A549 (cell line): ENCODE data around the gene TMEM121B. TPM values are rescaled to one million over a fixed set of nuclear protein-coding genes. Genes with fewer than 3 reads are reported as not detected.

Experiments used
- ATAC-seq, 2 experiments: fragments of 200-7000 bp in 1 of 2; fragments of >200 bp in 1 of 2; cut with Nextera tagmentation in 1 of 2; cut with Tn5 transposase in 1 of 2; 3 replicates each; pipeline versions ENCODE4 v1.8.0 to v1.9.1; 2018 to 2020; ENCODE audit warnings: mild to moderate bottlenecking in 1 of 2, moderate library complexity in 1 of 2
- CTCF ChIA-PET: fragments of 300-600 bp; sonication (Branson Sonifier 250); formaldehyde crosslinking; extraction: SDS; loops from one replicate; lab custom pipeline; 2021; ENCODE audit warnings: antibody characterized with exemption, inconsistent platforms; lab: Yijun Ruan, JAX
- POLR2A ChIA-PET: fragments of 350-600 bp; formaldehyde crosslinking; extraction: SDS; loops from one replicate; lab custom pipeline; 2021; ENCODE audit warnings: antibody characterized with exemption, inconsistent platforms; lab: Yijun Ruan, JAX
- DNase-seq, 2 experiments: peaks; one replicate each; pipeline versions ENCODE4 v3.0.0 to v3.0.0-alpha.2; 2011 to 2016; ENCODE audit warnings: low read depth in 1 of 2, low spot score in 1 of 2
- FAIRE-seq: peaks from 2 replicates; lab custom pipeline; 2011; peaks lifted over from hg19 to GRCh38; lab: Jason Lieb, UNC
- H3K27ac ChIP-seq, 2 experiments: fragments of >200 bp; sonication (Bioruptor Twin); formaldehyde crosslinking; 3 replicates each; pipeline ENCODE4 v1.5.1; 2016 to 2017
- H3K4me1 ChIP-seq: fragments of >200 bp; sonication (Bioruptor Twin); formaldehyde crosslinking; 3 replicates; pipeline ENCODE4 v1.6.1; 2016
- H3K4me2 ChIP-seq: fragments of >200 bp; sonication (Bioruptor Twin); formaldehyde crosslinking; 3 replicates; pipeline ENCODE4 v1.6.1; 2016
- H3K4me3 ChIP-seq: fragments of >200 bp; sonication (Bioruptor Twin); formaldehyde crosslinking; 3 replicates; pipeline ENCODE4 v1.5.1; 2016
- H3K9me3 ChIP-seq: fragments of >200 bp; sonication (Bioruptor Twin); formaldehyde crosslinking; 3 replicates; pipeline ENCODE4 v1.6.1; 2016
- CEBPB ChIP-seq, 2 experiments: fragments of >200 bp in 1 of 2; sonication (Bioruptor Twin) in 1 of 2; formaldehyde crosslinking in 1 of 2; IDR thresholded peaks; 2 replicates each; pipeline ENCODE4 v1.6.1; 2012 to 2016
- CHD2 ChIP-seq: fragments of 150-350 bp; IDR thresholded peaks from 2 replicates; pipeline ENCODE4 v1.6.1; 2014; ENCODE audit warnings: low read length; ENCODE audit not compliant: partially characterized antibody
- CTCF ChIP-seq: fragments of >200 bp; sonication (Bioruptor Twin); formaldehyde crosslinking; IDR thresholded peaks from 3 replicates; pipeline ENCODE4 v1.5.1; 2016
- EHF ChIP-seq: fragments of 250-450 bp; sonication (Bioruptor Pico); IDR thresholded peaks from 2 replicates; pipeline ENCODE4 v1.5.0; 2020; ENCODE audit warnings: mild to moderate bottlenecking
- FOSB ChIP-seq: fragments of 250-450 bp; sonication (Bioruptor Pico); IDR thresholded peaks from 2 replicates; pipeline ENCODE4 v1.5.0; 2020; ENCODE audit warnings: mild to moderate bottlenecking, moderate library complexity
- GATA3 ChIP-seq: IDR thresholded peaks from 2 replicates; pipeline ENCODE4 v1.6.1; 2012; ENCODE audit warnings: borderline replicate concordance
- HOXB5 ChIP-seq: fragments of 250-450 bp; sonication (Bioruptor Pico); IDR thresholded peaks from 2 replicates; pipeline ENCODE4 v1.5.0; 2020; ENCODE audit warnings: mild to moderate bottlenecking, moderate library complexity
- JUN ChIP-seq, 2 experiments: fragments of >200 bp; sonication (Bioruptor Twin); formaldehyde crosslinking; IDR thresholded peaks; 2 replicates in 1 of 2; 3 replicates in 1 of 2; pipeline ENCODE4 v1.6.1; 2016 to 2017
- KDM5A ChIP-seq: fragments of 200-600 bp; sonication (generic); IDR thresholded peaks from 2 replicates; pipeline ENCODE4 v1.6.1; 2016; ENCODE audit warnings: antibody characterized with exemption, mild to moderate bottlenecking
- MAFK ChIP-seq: fragments of 450-650 bp; IDR thresholded peaks from 2 replicates; pipeline ENCODE4 v1.6.1; 2014; ENCODE audit not compliant: partially characterized antibody
- MAX ChIP-seq: IDR thresholded peaks from 2 replicates; pipeline ENCODE4 v1.6.1; 2012
- NPAS2 ChIP-seq: fragments of 250-450 bp; sonication (Bioruptor Pico); IDR thresholded peaks from 2 replicates; pipeline ENCODE4 v1.8.0; 2022; ENCODE audit warnings: mild to moderate bottlenecking, moderate library complexity, borderline replicate concordance
- NR3C1 ChIP-seq: fragments of >200 bp; sonication (Bioruptor Twin); formaldehyde crosslinking; IDR thresholded peaks from 3 replicates; pipeline ENCODE4 v1.6.1; 2017
- PBX3 ChIP-seq: IDR thresholded peaks from 2 replicates; pipeline ENCODE4 v1.6.1; 2012
- PHF8 ChIP-seq: fragments of 200-600 bp; sonication (generic); IDR thresholded peaks from 2 replicates; pipeline ENCODE4 v1.6.1; 2016; ENCODE audit warnings: low read depth, mild to moderate bottlenecking, antibody characterized with exemption, moderate library complexity, borderline replicate concordance
- RAD21 ChIP-seq, 2 experiments: fragments of >200 bp in 1 of 2; sonication (Bioruptor Twin) in 1 of 2; formaldehyde crosslinking in 1 of 2; IDR thresholded peaks in 1 of 2; conservative IDR thresholded peaks in 1 of 2; 2 replicates in 1 of 2; 3 replicates in 1 of 2; pipeline ENCODE4 v1.6.1; 2012 to 2018; ENCODE audit warnings: inconsistent platforms in 1 of 2
- RARB ChIP-seq: fragments of 250-450 bp; sonication (Bioruptor Pico); IDR thresholded peaks from 2 replicates; pipeline ENCODE4 v1.8.0; 2021; ENCODE audit warnings: mild to moderate bottlenecking, moderate library complexity
- RCOR1 ChIP-seq: fragments of 150-350 bp; IDR thresholded peaks from 2 replicates; pipeline ENCODE4 v1.6.1; 2014; ENCODE audit warnings: antibody characterized with exemption, low read length, low read depth
- SMC3 ChIP-seq: fragments of >200 bp; sonication (Bioruptor Twin); formaldehyde crosslinking; IDR thresholded peaks from 3 replicates; pipeline ENCODE4 v1.6.1; 2018; ENCODE audit warnings: inconsistent platforms
- SREBF2 ChIP-seq: fragments of 450-650 bp; IDR thresholded peaks from 2 replicates; pipeline ENCODE4 v1.6.1; 2014; ENCODE audit warnings: mild to moderate bottlenecking, moderate library complexity
- TFCP2L1 ChIP-seq: fragments of 250-450 bp; sonication (Bioruptor Pico); IDR thresholded peaks from 2 replicates; pipeline ENCODE4 v1.5.0; 2021; ENCODE audit warnings: mild to moderate bottlenecking
- WGBS: methylation state at CpG from one replicate; pipeline ENCODE4 v1.1.6; 2017; ENCODE audit errors: missing lambda C conversion rate; 5-methylcytosine and 5-hydroxymethylcytosine counted together
- polyA plus RNA-seq, 4 experiments: library from polyadenylated mRNA; depleted of rRNA in 3 of 4; stranded (reverse); fragments of >200 nt; fragmentation: RNase III in 1 of 4; extraction: RNeasy Plus Mini Kit Qiagen cat#74134 plus additional on column Dnase treatment in 1 of 4; gene quantifications; 2 replicates in 3 of 4; 3 replicates in 1 of 4; pipeline ENCODE4 v1.2.3, GENCODE V29; 2011 to 2017
- TF ChIP-seq, protein P1 (sequence below): fragments of >200 bp; sonication (Bioruptor Twin); formaldehyde crosslinking; IDR thresholded peaks from 3 replicates; pipeline ENCODE4 v1.6.1; 2016

The TMEM121B gene
- polyA plus RNA-seq, 2 of the 4 experiments (the other 2 are of a cell fraction), result 0.03 to 0.08 TPM

DNA sequence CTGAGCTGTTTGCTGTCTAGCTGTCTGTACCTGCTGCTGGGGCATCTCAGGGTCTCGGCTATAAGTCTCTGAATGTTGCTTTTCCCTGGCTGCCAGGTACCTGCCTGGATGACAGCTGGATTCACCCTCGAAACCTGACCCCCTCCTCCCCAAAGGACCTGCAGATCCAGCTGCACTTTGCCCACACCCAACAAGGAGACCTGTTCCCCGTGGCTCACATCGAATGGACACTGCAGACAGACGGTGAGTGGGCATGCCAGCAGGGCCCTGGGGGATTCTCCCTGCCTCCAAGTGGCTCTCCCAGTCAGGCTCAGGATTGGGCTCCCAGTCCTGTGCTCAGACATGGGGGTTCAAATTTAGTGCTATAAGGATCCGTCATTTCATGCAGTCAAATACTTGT is 23.5 kb downstream of the TMEM121B start (continued):
- TF ChIP-seq CTCF (no peak), KDM5A (no peak), FOSB (CRISPR knock-in tag) (no peak), PBX3 (no peak), MAX (no peak), NPAS2 (no peak)

DNA sequence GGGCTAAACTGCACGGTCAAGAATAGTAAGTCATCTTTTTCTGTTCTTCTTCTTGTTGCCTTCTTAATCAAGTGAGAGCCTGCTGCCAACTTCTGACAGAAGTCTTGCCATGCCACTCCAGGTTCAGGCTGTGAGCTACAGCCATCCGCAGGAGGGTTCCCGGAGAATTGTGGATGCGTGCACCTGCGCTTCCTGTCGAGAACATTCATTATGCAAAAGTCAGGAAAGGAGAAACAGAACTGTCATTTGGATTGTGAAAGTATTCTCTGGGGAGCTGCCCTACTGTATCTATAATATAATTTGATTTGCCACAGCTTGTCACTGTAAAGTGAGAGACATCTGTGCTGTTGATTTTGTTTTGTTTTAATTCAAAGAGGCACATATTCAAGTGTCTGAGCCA is 24.1 kb downstream of the TMEM121B start:
- Histone ChIP-seq H3K9me3 (no peaks in the 10 kb centered on the region), H3K4me1 (no peaks in the 10 kb centered on the region), H3K27ac (no peak overlapping the region), H3K4me2 (no peak overlapping the region), H3K4me3 (no peak overlapping the region)
- WGBS, result 93% methylated on average over 6 of the region's 6 CpGs
- CTCF ChIA-PET, result interaction anchor here (0.6 to 1.3 kb wide), 5 partner anchors 20 to 404 kb away, joined by 3 read pairs; no protein-coding TSS in a partner anchor
- POLR2A ChIA-PET, result no interaction called here
- DNase-seq (no peak), FAIRE-seq (no peak), ATAC-seq (no peak)
- TF ChIP-seq TFCP2L1 (CRISPR knock-in tag), result no peak
- TF ChIP-seq MAFK, result no peak
- TF ChIP-seq SREBF2, result no peak
- no peak for TF ChIP-seq NR3C1
- no peak for TF ChIP-seq JUN (IDR thresholded peaks at IDR 0.05)

DNA sequence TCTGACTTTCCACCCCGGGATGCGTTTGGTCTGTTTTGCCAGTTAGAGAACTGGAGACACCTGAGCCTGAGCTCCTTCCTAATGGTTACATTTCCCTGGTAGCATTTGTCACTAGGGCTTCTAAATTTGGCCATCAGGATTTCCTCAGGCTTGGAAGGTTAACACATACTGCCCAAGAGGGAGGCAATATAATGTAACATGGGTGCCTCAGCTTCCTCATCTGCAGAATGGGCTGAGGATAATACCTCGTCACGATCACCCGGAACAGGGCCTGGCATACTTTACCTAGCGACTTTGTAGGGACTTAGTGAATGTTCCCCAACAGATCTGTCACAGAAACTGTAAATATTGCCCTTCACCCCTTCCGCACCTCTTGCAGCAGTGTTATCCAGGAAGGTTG is 25.1 kb downstream of the TMEM121B start:
- no peak for DNase-seq
- CTCF ChIA-PET, result interaction anchor here (0.7 to 1.7 kb wide), 3 partner anchors 12 to 75 kb away, joined by 3 to 6 read pairs (median 3); no protein-coding TSS in a partner anchor
- POLR2A ChIA-PET, result no interaction called here
- H3K4me1 ChIP-seq, result no peaks in the 10 kb centered on the region
- no peaks in the 10 kb centered on the region for H3K9me3 ChIP-seq
- WGBS, result 84% methylated on average over 7 of the region's 7 CpGs
- H3K4me2 ChIP-seq, result no peak overlapping the region
- ATAC-seq, result no peak
- TF ChIP-seq GATA3 (no peak), RAD21 (conservative IDR thresholded peaks at IDR 0.05 in 1 of 2, IDR thresholded peaks at IDR 0.05 in 1 of 2) (no peak), FOSB (CRISPR knock-in tag) (no peak), RCOR1 (no peak), PHF8 (no peak), PBX3 (no peak), CHD2 (no peak), NPAS2 (no peak), CEBPB (IDR thresholded peaks at IDR 0.05) (no peak), TFCP2L1 (CRISPR knock-in tag) (no peak), RARB (CRISPR knock-in tag) (no peak), EHF (no peak), MAFK (no peak), SMC3 (no peak), HOXB5 (CRISPR knock-in tag) (no peak)
- TF ChIP-seq, protein P1, sequence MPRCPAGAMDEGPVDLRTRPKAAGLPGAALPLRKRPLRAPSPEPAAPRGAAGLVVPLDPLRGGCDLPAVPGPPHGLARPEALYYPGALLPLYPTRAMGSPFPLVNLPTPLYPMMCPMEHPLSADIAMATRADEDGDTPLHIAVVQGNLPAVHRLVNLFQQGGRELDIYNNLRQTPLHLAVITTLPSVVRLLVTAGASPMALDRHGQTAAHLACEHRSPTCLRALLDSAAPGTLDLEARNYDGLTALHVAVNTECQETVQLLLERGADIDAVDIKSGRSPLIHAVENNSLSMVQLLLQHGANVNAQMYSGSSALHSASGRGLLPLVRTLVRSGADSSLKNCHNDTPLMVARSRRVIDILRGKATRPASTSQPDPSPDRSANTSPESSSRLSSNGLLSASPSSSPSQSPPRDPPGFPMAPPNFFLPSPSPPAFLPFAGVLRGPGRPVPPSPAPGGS, result no peak
- H3K27ac ChIP-seq, result no peak overlapping the region
- FAIRE-seq, result no peak
- no peak overlapping the region for H3K4me3 ChIP-seq
